Erythroblast (primary cell): ENCODE measurements around the gene CMSS1.

Experiments used
- GATA1 ChIP-seq: IDR thresholded peaks from 2 replicates; pipeline ENCODE4 v1.6.1; 2011; ENCODE audit warnings: low read depth, mild to moderate bottlenecking, control low read depth, low read length, moderate library complexity
- POLR2A ChIP-seq: IDR thresholded peaks from 2 replicates; pipeline ENCODE4 v1.6.1; 2011; ENCODE audit warnings: mild to moderate bottlenecking, low read length

DNA sequence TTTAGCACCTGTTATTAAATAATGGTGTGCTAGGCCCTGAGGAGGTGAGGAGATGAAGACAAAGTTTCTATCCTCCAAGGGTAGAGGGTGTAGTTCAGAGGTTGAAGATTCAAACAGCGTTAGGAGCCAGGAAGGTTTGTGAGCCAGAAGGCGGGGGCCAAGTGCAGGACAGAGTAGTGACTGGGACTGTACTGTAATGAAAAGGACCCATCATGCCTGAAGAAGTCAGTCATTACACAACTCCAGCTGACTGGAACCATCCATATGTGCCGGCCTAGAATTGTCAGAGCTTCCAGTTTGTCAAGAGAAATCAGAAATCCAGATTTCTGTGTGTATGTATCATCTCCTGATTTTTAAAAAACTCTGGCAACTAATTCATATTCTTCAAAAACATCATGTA lies 241.8 kb downstream of the CMSS1 start:
- no peak for TF ChIP-seq POLR2A
- no peak for TF ChIP-seq GATA1
